GM20431 (cell line): ENCODE measurements around the gene PARVG.

Experiments used
- in situ Hi-C: fragments of 300-500 bp; cut with MseI, MboI; formaldehyde crosslinking; loops from one replicate; pipeline ENCODE4 v1.15.0; 2020; ENCODE audit warnings: low sequenced_read_pairs; ENCODE audit not compliant: unreplicated experiment

The PARVG gene

DNA sequence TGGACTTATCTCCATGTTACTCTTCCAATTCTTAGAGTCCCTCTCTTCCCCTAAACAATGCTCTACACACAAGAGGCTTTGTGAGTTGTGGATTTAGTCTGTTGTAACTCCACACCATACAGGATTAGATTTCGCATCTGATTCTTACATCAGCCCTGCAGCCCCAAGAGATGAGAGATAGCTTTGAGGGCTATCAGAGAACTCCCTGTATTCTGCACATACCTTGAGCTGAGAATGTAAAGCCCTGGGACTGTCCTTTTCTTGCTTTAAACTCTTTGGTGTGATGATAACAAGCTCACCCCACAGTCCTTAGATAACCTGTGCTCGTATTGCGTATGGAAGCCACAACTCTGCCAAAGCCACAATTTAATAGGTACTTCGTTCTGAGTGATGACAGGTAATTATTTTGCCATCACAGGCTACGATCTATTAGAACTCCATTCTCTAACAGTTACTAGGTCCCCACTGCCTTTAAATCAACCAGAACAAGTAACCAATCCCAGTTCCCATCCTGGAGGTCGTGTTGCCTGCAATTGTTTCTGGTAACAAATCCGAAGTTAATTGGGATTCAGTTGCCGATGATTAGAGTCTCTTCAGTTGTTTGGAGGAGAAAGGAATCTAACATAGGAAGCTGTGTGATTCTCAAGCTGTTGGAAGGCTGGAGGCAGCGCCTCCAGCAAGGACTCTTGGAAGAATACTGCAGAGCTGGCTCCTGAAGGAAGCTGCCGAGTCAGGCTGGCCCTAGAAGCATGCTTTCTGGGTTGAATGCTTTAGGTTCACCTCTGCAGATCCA is 1.3 kb upstream of the PARVG start:
- in situ Hi-C loops = no loop called here

DNA sequence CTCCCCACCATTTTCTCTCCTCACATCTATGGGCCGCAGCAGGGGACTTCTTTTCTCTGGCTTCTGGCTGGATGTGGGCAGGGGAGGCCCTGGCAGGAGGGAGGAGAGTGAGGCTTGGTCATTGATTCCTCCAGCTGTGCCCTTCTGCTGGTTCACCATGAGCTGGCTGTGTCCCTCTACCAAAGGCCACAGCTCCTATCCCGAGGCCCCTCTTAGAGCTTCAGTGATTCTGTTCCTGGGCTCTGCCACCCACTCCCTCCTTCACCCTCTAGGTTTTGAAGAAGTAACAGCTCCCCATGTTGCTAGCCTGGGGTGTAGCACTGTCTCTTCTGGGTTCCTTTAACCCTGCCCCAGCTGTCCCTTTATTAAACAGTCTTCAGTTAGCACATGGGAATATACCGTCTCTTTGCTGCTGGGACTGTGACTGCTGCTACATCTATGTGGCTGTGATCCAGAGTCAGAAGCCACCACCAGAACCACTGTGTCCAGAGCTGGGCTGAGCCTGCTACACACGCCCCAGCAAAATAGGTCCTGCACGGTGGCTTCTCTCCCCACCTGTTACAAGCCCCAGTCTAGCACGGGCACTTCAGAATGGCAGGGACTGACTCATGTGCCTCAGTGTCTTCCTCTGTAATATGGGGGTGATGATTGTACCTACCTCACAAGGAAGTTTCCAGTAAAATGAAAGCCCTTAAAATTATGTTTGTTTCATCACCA is 578 bp upstream of the PARVG start:
- in situ Hi-C loops = no loop called here

DNA sequence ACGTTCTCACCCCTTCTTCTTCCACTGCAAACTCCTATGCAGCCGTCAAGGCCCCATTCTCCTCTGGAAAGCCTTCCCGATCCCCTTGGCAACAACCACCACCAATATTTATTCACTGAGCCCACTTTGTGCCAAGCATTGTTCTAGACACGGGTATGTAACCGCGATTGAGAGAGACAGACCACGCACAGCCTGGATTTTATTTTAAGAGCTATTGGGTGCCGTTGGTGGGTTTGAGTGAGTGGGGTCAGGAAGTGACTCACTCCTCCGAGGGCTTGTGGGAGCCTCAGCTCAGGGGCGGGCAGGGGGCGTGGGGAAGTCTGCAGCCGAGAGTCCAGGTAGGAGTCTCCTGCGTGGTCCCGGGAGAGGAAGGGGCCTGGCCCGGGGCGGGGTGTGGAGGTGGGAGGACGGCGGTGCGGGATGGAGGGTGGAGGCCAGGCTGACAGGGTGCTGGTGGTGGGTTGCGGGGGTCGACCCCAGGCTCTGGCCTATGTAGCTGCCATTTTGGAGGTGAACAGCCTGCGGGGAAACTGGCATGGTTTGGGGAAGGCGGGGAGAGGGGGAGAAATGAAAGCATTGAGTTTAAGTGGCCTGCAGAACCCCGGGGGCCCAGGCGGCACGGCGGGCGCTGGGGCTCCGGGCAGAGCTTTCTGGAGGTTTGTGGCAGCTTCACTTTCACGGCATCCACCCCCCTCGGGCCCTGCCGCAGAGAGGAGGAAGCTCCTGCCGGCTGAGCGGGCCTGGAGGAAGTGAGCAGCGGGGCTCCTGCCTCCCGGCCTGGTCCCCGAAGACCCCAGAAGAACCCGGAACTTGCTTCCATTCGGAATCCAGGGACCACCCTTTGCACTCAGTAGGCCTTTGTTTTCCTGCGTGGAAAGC is 547 bp downstream of the PARVG start:
- in situ Hi-C loops = no loop called here

DNA sequence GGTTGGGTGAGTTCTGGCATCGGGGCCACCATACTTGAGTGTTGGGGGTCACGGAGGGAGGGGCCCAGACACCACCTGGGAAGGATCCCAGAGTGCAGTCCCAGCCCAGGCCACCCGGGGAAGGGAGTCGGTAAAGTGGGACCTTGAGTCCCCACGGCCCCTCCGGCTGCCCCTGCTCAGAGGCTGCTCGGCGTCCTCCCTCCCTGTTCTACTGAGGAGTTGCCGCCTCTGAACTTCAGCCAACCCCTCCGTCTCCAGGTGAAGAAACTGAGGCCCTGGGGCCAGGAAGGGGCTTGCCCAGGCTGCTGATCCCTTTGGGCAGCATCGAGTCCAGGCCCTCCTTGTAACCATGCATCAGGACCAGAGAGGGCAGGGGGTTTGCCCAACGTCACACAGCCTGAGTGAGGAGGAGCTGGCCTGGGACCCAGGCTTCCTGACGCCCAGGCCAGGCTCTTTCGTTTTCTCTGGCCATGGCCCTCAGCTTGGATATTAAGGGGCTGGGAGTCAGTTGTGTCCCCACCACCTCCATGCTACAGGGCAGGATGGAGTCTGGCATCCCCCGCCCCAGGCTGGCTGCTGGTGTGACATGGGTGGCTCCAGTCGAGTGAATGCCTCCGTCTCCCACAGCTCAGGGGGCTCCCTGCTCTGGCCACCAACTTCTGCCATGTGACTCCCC is 1.3 kb downstream of the PARVG start:
- in situ Hi-C loops = no loop called here

DNA sequence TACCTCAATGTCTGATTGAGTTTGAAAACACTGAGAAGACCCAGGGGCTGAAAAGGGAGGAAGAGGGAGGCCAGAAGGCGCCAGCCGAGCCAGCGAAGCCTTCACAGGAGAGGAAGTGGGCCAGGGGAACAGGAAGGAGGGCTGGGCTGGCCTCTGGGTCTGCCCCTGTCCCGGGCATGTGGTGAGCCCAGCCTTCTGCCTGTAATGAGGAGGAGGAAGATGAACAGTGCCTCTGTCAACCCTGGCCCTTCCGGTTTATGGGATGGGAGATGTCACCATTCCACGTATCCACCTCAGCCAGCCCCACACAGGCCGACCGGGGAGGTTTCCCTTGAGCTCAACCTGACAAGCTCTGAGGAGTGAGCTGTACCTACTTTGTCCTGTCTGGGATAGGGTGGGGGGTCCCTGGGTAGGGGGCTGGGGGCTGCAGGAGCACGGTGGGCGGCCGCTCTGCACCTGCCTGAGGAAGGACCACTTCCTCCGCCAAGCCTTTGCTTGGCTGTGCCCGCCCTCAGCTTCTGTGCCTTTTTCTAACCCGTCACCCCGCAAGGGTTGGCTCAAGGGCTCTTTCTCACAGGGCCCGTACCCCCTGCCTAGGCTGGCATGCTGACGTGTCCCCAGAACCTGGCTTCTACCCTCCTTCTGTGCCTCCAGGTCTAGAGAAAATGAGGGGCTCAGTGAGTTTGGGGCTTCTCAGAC is 2.0 kb downstream of the PARVG start:
- in situ Hi-C loops = no loop called here

DNA sequence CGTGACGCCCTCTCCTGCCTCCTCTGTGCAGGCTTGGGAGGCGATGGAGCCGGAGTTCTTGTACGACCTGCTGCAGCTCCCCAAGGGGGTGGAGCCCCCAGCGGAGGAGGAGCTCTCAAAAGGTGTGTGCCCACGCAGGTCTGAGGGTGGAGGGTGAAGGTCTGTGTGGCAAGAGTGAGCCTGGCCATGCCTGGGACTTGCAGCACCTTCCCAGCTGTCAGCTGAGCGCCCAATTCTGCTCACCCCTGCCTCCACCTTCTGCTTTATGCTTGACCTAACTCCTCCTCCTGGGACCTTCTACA is 2.5 kb downstream of the PARVG start:
- in situ Hi-C loops = no loop called here

DNA sequence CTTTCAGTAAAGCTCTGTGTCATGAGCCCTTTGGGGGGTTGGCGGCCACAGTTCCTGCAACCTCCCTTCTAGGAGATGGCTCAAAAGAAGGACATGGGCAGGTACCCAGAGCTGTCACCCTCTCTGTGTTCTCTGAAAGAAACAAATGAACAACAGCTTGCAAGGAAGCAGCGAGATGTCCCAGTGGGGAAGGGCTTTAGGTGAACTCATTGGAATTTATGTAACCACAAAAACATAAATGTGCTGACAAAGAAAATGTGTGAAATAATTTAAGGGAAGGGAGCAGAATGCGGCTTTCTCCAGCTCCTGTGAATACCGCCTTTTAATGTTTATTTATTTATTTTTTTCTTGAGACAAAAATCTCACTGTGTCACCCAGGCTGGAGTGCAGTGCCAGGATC is 3.3 kb downstream of the PARVG start:
- in situ Hi-C loops = no loop called here

DNA sequence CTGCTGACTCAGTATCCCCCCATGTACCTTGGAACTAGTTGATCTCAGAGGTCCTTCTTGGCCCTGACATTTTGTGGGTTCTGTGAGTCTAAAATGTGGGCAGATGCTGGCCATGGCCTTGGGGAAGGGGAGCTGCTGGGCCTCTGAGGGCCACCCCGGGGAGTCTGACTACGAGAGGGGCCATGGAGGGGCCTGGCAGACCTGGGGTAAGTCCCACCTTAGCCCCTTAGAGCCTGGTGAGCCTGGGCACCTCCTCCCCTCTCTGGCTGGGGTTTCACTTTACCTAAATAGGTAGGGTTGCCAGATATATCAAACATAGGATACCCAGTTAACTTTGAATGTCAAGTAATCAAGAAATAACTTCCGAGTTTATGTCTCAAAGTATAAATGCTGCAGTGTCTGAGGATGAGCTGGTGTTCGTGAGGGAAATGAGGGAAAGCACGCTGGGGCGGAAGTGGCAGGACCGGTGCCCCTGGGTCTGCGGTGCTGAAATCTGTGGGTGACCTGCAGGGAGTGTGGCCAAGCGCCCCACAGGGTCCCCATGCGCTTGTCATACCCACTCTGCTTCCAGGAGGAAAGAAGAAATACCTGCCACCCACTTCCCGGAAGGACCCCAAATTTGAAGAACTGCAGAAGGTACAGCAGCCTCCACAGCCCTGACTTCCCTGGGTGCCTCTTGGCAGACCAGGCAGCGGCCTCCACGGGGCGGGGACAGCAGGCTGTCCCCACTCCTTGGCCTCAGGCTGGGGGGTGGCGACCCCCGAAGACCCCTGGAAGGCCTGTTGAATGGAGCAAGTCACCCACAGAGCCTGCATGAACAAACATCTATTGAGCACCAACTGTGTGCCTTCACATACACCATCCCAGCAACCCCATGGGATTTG is 4.8 kb downstream of the PARVG start:
- in situ Hi-C loops = no loop called here

DNA sequence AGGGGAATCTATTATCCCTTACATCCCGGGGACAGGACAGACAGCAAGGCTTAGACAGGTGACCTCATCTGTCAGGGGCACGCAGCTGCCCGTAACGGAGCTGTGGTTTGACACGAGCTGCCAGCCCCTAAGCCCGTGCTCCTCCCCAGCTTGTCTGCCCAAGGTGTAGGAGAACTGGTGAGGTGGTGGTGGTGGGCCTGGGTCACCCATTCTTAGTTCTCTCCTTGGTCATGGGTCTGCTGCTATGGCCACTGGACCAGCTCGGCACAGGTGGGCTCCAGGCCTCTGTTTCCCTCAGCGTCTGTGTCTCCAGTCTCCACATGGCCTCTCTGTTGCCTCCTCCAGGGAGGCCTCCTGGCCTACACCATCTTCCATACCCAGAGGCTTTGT is 5.4 kb downstream of the PARVG start:
- in situ Hi-C loops = no loop called here

DNA sequence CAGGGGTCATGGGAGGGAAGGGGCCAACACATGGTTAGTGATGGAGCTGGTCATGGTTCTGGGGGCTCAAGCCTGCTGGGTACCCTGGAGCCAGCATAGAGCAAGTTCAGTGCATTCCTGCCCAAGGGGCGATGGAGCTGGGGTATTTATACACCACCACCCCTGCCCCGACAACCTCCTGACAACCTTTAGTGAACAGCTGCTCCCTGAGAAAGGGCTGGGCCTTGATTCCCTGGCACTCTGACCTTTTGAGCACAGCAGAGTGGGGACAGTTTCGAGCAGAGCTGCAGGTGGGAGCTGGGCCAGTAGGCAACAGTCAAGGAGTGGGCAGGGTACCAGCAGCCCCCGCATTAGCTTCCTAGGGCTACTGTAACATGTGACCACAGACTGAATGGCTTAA is 6.0 kb downstream of the PARVG start:
- in situ Hi-C loops = no loop called here

DNA sequence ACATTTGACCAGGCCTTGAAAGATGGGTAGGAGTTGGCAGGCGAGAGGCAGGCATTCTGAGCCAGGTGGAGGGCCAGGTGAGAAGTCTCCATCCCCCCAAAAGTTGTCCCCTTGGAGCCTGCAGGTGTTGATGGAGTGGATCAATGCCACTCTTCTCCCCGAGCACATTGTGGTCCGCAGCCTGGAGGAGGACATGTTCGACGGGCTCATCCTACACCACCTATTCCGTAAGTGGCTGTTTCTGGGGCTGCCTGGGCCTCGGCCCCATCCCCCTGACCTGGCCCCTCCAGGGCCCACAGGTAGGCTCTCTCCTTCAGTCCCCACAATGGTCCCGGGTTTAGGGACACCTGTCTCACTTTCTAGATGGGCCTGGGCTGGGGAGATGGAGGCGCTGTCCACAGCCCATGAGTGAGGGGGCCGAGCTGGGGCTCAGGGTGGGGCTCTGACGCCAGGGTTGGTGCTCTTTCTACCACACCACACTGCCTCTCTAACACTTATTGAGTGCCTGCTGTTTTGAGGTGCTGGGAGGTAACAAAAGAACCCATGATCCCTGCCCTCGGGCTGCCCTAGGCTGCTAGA is 7.0 kb downstream of the PARVG start:
- in situ Hi-C loops = no loop called here

DNA sequence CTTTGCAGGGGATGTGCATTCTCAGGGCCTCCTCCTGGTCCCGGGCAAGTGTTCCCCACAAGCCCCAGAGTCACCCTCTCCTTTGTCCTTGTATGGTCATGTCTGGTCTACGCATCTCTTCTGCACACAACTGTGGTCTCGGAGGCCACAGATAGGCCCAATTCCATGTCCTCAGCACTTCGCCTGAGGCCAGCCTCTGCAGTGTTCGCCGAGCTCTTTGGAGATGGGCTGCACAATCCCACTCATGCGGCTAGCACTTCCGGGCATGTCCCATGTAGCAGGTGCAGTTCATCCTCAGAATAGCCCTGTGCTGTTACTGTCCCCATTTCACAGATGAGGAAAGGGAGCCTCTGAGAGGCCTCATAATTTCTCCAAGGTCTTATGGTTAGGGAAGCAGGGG is 7.6 kb downstream of the PARVG start:
- in situ Hi-C loops = no loop called here

DNA sequence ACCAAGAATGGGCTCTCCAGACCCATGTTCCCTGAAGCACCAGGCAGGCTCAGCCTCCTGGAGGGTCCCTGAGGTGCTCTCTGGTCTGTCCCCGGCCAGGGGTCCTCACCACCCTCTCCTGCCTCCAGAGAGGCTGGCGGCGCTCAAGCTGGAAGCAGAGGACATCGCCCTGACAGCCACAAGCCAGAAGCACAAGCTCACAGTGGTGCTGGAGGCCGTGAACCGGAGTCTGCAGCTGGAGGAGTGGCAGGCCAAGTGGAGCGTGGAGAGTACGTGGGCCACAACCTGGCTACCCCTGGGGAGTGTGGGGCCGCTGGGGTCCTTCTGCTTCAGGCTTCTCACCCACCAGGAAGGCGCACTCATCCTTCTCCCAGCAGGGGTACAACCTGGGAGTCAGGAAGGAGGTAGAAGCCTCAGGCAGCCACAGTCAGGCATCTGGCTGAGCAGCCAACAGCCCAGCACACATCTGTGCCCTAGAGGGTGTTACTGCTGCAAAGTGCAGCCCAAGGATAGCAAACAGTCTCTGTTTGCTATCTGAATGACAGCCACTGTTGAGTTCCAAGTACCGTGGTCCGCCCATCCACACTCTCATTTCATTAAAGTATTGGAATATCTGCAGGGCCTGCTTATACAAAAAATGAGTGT is 8.4 kb downstream of the PARVG start:
- in situ Hi-C loops = no loop called here

DNA sequence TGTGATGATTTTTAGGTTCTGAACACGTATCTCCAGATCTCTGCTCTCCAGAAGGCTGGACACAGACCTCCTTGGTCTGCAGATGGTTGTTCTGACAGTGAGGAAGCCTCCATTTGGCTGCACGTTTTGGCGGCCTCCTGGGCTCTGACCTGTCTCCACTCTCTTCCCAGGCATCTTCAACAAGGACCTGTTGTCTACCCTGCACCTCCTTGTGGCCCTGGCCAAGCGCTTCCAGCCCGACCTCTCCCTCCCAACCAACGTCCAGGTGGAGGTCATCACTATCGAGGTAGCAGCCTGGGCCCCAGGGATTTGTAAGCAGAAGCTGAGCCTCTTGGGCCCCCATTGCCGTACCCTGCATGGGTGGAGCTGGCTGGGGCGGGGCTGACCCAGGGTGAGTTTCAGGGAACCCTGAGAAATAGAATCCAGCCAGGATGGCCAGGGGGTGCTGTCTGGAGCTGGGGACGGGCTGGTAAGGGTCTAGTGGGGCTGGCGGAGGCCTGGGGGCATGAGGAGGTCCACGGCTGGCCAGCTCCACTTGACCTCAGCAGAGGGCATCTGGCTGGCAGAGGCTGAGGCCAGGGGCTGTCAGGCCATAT is 9.8 kb downstream of the PARVG start:
- in situ Hi-C loops = no loop called here

DNA sequence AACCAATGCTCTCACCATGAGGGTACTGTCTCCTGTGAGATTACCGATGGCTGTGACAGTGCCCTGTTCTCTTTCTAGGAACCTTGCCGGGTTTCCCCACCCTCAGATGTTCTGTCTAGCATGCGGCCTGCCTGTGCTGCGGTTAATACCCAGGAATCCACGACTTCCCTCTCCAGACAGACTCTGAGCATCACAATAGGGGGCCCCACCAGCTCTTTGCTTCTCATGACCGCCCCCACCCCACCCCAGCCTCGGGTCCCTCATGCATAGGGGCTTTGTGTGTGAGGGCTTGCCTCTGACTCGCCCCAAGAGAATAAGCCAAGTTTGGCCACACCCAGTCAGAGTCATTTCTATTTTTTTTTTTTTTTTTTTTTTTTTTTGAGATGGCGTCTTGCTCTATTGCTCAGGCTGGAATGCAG is 10.3 kb downstream of the PARVG start:
- in situ Hi-C loops = no loop called here

DNA sequence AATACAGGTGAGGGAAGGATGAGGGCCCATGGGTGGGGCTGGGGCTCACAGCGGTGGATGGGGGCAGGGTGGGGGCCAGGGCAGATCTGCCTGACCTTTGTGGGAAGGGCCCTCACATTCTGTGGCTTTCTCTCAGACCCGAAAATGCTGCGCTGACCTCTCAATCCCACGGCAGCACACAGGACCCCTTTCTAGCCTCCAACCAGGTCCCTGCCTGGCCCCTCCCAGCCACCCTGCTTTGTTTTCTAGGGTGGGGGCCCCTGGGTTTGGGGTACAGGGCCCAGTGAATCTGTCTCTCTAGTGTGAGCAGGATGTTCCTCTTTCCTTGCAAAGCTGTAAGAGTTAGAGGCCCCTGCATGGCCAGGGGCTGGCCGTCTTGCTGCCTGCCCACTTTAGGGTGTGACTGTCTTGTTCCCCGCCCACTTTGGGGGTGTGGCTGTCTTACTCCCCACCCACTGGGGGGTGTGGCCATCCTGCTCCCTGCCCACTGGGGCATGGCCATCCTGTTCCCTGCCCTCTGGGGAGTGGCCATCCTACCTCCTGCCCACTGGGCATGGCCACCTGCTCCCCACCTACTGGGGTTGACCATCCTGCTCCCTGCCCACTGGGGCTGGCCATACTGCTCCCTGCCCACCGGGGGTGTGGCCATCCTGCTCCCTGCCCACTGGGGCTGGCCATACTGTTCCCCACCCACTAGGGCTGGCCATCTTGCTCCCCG is 11.5 kb downstream of the PARVG start:
- in situ Hi-C loops = no loop called here
